ENCODE results near the gene CCDC188.

- TF ChIP-seq EP300 (IDR thresholded peaks at IDR 0.05), result no peak
- TF ChIP-seq POLR2AphosphoS5 (IDR thresholded peaks at IDR 0.05), result no peak
- TF ChIP-seq CTCF (IDR thresholded peaks at IDR 0.05), result no peak
These were observed 25.4 kb downstream of the CCDC188 start for GRCh38 chr22:20125201-20126174.
